Astrocyte (in vitro differentiated cells and primary cell): ENCODE measurements around the gene ICAM1. TPM values are rescaled to one million over a fixed set of nuclear protein-coding genes. Genes with fewer than 3 reads are reported as not detected.

Experiments
- DNase-seq: peaks from one replicate; pipeline ENCODE4 v3.0.0-alpha.2; 2010; ENCODE audit warnings: low read depth
- FAIRE-seq: peaks from 2 replicates; lab custom pipeline; 2011; peaks lifted over from hg19 to GRCh38; lab: Jason Lieb, UNC
- H2AFZ ChIP-seq: 2 replicates; pipeline ENCODE4 v1.6.0; 2012; ENCODE audit warnings: low read depth, low read length, inconsistent platforms
- H3K27ac ChIP-seq: 2 replicates; pipeline ENCODE4 v1.5.1; 2011; ENCODE audit warnings: low read depth, low read length, inconsistent platforms
- H3K27me3 ChIP-seq: 2 replicates; pipeline ENCODE4 v1.6.0; 2011; ENCODE audit warnings: low read length, inconsistent platforms; ENCODE audit not compliant: insufficient read depth
- H3K36me3 ChIP-seq: 2 replicates; pipeline ENCODE4 v1.5.1; 2011; ENCODE audit warnings: low read length, inconsistent platforms; ENCODE audit not compliant: insufficient read depth
- H3K4me1 ChIP-seq: 2 replicates; pipeline ENCODE4 v1.5.1; 2011; ENCODE audit warnings: low read length, inconsistent platforms; ENCODE audit not compliant: insufficient read depth
- H3K4me2 ChIP-seq: 2 replicates; pipeline ENCODE4 v1.6.0; 2012; ENCODE audit warnings: low read length, inconsistent platforms
- H3K4me3 ChIP-seq: 2 replicates; pipeline ENCODE4 v1.5.1; 2011; ENCODE audit warnings: low read depth, mild to moderate bottlenecking, low read length, inconsistent platforms; ENCODE audit not compliant: insufficient read depth
- H3K79me2 ChIP-seq: 2 replicates; pipeline ENCODE4 v1.6.0; 2012; ENCODE audit warnings: mild to moderate bottlenecking, low read length, inconsistent platforms; ENCODE audit not compliant: insufficient read depth
- H3K9ac ChIP-seq: 2 replicates; pipeline ENCODE4 v1.6.0; 2012; ENCODE audit warnings: mild to moderate bottlenecking, low read length, inconsistent platforms
- H3K9me3 ChIP-seq: 2 replicates; pipeline ENCODE4 v1.5.1; 2012; ENCODE audit warnings: low read depth, mild to moderate bottlenecking, low read length, inconsistent platforms; ENCODE audit not compliant: insufficient read depth
- H4K20me1 ChIP-seq: 2 replicates; pipeline ENCODE4 v1.6.0; 2012; ENCODE audit warnings: low read length, inconsistent platforms; ENCODE audit not compliant: insufficient read depth
- H3K27ac Mint-ChIP-seq: one replicate; pipeline ENCODE4 v1.8.0; 2021; ENCODE audit warnings: mild to moderate bottlenecking, mixed read lengths; ENCODE audit not compliant: unreplicated experiment
- H3K27me3 Mint-ChIP-seq: one replicate; pipeline ENCODE4 v1.8.0; 2021; ENCODE audit warnings: low read depth, mixed read lengths; ENCODE audit not compliant: unreplicated experiment
- H3K36me3 Mint-ChIP-seq: one replicate; pipeline ENCODE4 v1.8.0; 2021; ENCODE audit warnings: low read depth, mixed read lengths; ENCODE audit not compliant: unreplicated experiment
- H3K4me1 Mint-ChIP-seq: one replicate; pipeline ENCODE4 v1.8.0; 2021; ENCODE audit warnings: low read depth, mixed read lengths; ENCODE audit not compliant: unreplicated experiment
- H3K4me3 Mint-ChIP-seq: one replicate; pipeline ENCODE4 v1.8.0; 2021; ENCODE audit warnings: mild to moderate bottlenecking, moderate library complexity, mixed read lengths; ENCODE audit not compliant: unreplicated experiment
- H3K9me3 Mint-ChIP-seq: one replicate; pipeline ENCODE4 v1.8.0; 2021; ENCODE audit warnings: mild to moderate bottlenecking, mixed read lengths; ENCODE audit not compliant: unreplicated experiment
- EZH2 ChIP-seq: IDR thresholded peaks from 2 replicates; pipeline ENCODE4 v1.6.1; 2012; ENCODE audit warnings: mild to moderate bottlenecking, low read length, inconsistent platforms; ENCODE audit not compliant: insufficient read depth
- total RNA-seq: library from RNA; stranded (reverse); gene quantifications from 2 replicates; pipeline ENCODE4 v1.2.1, GENCODE V29; 2021
- TF ChIP-seq, protein P1 (sequence below): IDR thresholded peaks from 2 replicates; pipeline ENCODE4 v1.5.1; 2011; ENCODE audit warnings: low read depth, mild to moderate bottlenecking, inconsistent platforms, low read length, moderate library complexity; ENCODE audit not compliant: insufficient read depth

The ICAM1 gene
- total RNA-seq, 1 donor from 2014 or later: 11.0 TPM

DNA sequence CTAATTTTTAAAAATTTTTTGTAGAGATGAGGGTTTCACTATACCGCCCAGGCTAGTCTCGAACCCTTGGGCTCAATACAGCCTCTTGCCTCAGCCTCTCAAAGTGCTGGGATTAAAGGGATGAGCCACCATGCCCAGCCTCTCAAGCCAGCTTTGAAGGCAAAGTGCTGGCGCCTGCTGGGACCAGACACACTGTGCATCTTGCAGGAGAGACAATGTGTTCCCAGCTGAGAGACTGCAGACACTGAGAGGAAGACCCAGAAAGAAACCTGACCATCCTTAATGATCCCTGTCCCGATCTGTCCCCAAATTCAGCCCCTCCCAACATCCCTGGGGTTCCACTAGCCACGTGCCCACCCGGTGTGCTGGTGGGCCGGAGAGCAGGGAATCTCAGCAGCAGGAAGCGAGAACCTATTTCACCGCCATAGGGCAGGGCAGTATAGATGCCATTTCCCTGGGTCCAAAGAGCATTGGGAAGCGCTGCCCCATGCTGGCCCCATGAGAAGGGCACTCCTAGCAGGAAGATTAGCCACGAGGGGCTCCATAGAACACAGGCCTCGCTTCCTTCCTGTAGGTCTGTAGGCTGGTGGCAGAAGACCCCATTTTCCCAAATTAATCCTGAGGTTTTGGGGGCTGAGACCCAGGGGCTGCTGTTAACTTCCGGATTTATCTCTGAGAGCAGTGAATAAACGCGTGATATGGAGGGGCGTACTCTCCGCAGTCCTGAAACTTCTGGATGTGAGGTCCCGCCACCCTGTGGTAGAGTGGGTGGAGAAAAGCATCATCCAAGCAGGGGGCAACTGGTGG, 61.4 kb downstream of the ICAM1 start:
- Mint-ChIP-seq H3K36me3 (peaks cover 6% of the 10 kb centered on the region), H3K27me3 (no peaks in the 10 kb centered on the region), H3K9me3 (no peaks in the 10 kb centered on the region), H3K4me3 (peak overlapping the region; percentile 96), H3K27ac (peak overlapping the region; percentile 95), H3K4me1 (peaks cover 2% of the 10 kb centered on the region)
- Histone ChIP-seq H3K79me2 (peaks cover 47% of the 10 kb centered on the region), H4K20me1 (peaks cover 46% of the 10 kb centered on the region), H3K4me2 (peak overlapping the region; percentile 99), H3K4me3 (peak overlapping the region; percentile 85), H3K27me3 (no peaks in the 10 kb centered on the region), H3K27ac (peak overlapping the region; percentile 97), H3K4me1 (peaks cover 14% of the 10 kb centered on the region), H3K9me3 (no peaks in the 10 kb centered on the region), H3K9ac (peak overlapping the region; percentile 96), H2AFZ (peak overlapping the region; percentile 89), H3K36me3 (peaks cover 12% of the 10 kb centered on the region)
- FAIRE-seq (no peak), DNase-seq (no peak)
- TF ChIP-seq, protein P1, sequence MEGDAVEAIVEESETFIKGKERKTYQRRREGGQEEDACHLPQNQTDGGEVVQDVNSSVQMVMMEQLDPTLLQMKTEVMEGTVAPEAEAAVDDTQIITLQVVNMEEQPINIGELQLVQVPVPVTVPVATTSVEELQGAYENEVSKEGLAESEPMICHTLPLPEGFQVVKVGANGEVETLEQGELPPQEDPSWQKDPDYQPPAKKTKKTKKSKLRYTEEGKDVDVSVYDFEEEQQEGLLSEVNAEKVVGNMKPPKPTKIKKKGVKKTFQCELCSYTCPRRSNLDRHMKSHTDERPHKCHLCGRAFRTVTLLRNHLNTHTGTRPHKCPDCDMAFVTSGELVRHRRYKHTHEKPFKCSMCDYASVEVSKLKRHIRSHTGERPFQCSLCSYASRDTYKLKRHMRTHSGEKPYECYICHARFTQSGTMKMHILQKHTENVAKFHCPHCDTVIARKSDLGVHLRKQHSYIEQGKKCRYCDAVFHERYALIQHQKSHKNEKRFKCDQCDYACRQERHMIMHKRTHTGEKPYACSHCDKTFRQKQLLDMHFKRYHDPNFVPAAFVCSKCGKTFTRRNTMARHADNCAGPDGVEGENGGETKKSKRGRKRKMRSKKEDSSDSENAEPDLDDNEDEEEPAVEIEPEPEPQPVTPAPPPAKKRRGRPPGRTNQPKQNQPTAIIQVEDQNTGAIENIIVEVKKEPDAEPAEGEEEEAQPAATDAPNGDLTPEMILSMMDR: no peak

DNA sequence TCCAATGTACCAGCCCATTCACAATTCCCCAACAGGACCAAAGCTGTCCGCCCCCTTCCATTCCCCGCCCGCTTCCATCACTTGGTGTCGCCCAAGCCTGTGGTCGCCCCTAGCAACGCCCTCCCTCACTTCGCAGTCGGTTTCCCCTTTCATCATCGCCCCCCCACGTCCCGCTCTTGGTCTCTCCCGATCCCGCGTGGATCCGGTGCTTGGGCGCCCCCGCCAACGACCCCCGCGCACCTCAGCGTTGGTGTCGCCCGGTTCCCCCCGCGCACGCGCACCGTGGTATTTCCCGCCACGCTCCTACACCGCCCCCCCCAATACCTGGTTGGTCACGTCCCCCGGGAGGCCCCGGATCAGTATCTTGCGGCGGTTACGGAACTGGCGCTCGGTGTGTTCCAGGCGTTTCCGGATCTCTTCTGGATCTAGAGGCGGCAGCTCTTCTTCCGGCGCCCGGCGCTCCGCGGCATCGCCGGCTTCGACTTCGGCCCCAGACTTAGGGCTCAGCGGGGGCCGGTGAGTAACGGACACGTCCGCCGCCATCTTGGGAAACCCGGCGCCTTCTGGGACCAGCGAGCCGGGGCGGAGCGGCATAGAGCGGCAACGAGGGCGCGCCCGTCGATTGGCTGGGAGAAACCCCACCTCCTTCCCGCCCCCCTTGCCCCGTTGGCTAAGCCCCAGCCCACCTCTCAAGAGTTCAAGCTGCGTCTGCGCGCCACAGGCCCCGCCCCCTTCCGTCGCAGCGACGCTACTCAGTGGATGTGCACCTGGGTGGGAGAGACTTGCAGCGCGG, 62.2 kb downstream of the ICAM1 start, which contains the start of gene RAVER1:
Gene RAVER1, minus strand, starts transcription at position 565 of the 793 bp plus-strand sequence. Its CDS starts 22 bp downstream, at position 543.
- Mint-ChIP-seq H3K27ac (peak within 1 kb of the TSS; percentile 95), H3K4me3 (peak within 1 kb of the TSS; percentile 96), H3K9me3 (no peaks in the 10 kb centered on the region), H3K36me3 (peaks cover 6% of the 10 kb centered on the region), H3K4me1 (peaks cover 2% of the 10 kb centered on the region), H3K27me3 (no peaks in the 10 kb centered on the region)
- FAIRE-seq (no peak), DNase-seq (peak; percentile 90)
- H3K36me3 ChIP-seq: peaks cover 5% of the 10 kb centered on the region
- H3K4me1 ChIP-seq: peaks cover 14% of the 10 kb centered on the region
- peak within 1 kb of the TSS; percentile 97 for H3K27ac ChIP-seq
- H3K79me2 ChIP-seq: peaks cover 42% of the 10 kb centered on the region
- peak within 1 kb of the TSS; percentile 85 for H3K4me3 ChIP-seq
- no peaks in the 10 kb centered on the region for H3K9me3 ChIP-seq
- peak within 1 kb of the TSS; percentile 99 for H3K4me2 ChIP-seq
- H4K20me1 ChIP-seq: peaks cover 38% of the 10 kb centered on the region
- H2AFZ ChIP-seq: peak within 1 kb of the TSS; percentile 91
- TF ChIP-seq, protein P1: no peak
- no peak for TF ChIP-seq EZH2
- no peaks in the 10 kb centered on the region for H3K27me3 ChIP-seq
- H3K9ac ChIP-seq: peak within 1 kb of the TSS; percentile 96
